ENCODE data around the gene KLHL36.

Gene KLHL36

DNA sequence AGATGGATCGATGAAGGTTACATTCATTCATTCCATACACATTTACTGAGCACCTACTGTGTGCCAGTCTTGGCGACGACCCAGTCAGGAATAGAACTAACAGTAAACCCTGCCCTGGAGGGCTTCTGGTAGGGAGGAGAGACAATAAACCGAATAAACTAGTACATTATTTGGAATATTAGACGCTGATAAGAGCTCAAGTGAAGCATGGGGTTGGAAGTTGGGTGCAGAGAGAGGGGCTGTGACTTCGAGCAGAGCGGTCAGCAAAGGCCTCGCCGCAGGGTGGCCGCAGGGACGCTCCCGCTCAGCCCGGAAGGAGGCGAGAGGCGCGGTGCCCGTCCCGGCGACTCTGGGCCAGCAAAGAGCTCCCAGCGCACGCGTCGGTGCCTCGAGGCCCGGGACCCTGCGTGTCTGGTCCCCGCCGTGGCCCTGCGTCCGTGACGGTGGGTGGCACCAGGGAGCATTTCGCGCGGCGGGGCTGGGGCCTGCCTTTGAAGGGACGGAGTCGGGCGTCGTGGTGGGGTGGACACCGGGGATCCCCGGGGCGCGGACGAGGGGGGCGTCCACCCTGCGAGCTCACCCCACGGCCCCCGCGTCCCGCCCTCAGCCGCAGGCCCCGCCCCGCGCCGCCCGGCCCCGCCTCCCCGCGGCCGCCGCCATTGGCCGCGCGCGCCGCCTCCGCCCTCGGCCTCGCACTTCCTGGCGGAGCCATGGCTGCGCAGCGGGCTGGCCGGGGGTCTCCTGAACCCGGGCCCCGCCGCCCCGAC is at the start of gene KLHL36:
KLHL36 (plus strand) TSS at position 684 of the 767 bp plus-strand sequence. CDS start 2,357 bp downstream, outside the sequence.
- TF ChIP-seq, protein P1, sequence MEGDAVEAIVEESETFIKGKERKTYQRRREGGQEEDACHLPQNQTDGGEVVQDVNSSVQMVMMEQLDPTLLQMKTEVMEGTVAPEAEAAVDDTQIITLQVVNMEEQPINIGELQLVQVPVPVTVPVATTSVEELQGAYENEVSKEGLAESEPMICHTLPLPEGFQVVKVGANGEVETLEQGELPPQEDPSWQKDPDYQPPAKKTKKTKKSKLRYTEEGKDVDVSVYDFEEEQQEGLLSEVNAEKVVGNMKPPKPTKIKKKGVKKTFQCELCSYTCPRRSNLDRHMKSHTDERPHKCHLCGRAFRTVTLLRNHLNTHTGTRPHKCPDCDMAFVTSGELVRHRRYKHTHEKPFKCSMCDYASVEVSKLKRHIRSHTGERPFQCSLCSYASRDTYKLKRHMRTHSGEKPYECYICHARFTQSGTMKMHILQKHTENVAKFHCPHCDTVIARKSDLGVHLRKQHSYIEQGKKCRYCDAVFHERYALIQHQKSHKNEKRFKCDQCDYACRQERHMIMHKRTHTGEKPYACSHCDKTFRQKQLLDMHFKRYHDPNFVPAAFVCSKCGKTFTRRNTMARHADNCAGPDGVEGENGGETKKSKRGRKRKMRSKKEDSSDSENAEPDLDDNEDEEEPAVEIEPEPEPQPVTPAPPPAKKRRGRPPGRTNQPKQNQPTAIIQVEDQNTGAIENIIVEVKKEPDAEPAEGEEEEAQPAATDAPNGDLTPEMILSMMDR (conservative IDR thresholded peaks at IDR 0.05; ENCODE audit: low read depth, low read length), result no peak
- H3K36me3 ChIP-seq (ENCODE audit: insufficient read depth), result no peaks in the 10 kb centered on the region
- H4K20me1 ChIP-seq (ENCODE audit: insufficient read depth), result no peaks in the 10 kb centered on the region
- no peak within 1 kb of the TSS for H3K27ac ChIP-seq
- peaks cover 3% of the 10 kb centered on the region; the same call in 1 of the 2 replicates for H3K27me3 ChIP-seq (ENCODE audit: insufficient read depth, low read depth)
- peak within 1 kb of the TSS; percentile 30; the same call in 1 of the 2 replicates for H3K9ac ChIP-seq
- H3K4me2 ChIP-seq, result peak within 1 kb of the TSS; percentile 92
- H3K79me2 ChIP-seq (ENCODE audit: insufficient read depth, low read depth), result no peaks in the 10 kb centered on the region
- H3K4me3 ChIP-seq (IDR thresholded peaks at IDR 0.05; ENCODE audit: insufficient read depth, low read depth, low read length), result no peak within 1 kb of the TSS
- H3K4me1 ChIP-seq (ENCODE audit: low read depth, poor library complexity, severe bottlenecking), result peaks cover 11% of the 10 kb centered on the region
- H2AFZ ChIP-seq (ENCODE audit: low read depth), result peak within 1 kb of the TSS; percentile 79

- Histone ChIP-seq H3K4me3 (IDR thresholded peaks at IDR 0.05; ENCODE audit: insufficient read depth, low read depth, low read length) (no peak overlapping the region), H3K36me3 (ENCODE audit: insufficient read depth) (no peaks in the 10 kb centered on the region), H3K79me2 (ENCODE audit: insufficient read depth, low read depth) (no peaks in the 10 kb centered on the region), H4K20me1 (ENCODE audit: insufficient read depth) (no peaks in the 10 kb centered on the region), H3K27me3 (ENCODE audit: insufficient read depth, low read depth) (peaks cover 51% of the 10 kb centered on the region), H3K4me2 (no peak overlapping the region), H3K4me1 (ENCODE audit: low read depth, poor library complexity, severe bottlenecking) (no peaks in the 10 kb centered on the region), H3K27ac (no peak overlapping the region), H3K9ac (no peak overlapping the region), H2AFZ (ENCODE audit: low read depth) (no peak overlapping the region)
- TF ChIP-seq, protein P1 (conservative IDR thresholded peaks at IDR 0.05; ENCODE audit: low read depth, low read length), result no peak
Observed at GRCh38 chr16:84599521-84600202, 48.6 kb upstream of the KLHL36 start.

DNA sequence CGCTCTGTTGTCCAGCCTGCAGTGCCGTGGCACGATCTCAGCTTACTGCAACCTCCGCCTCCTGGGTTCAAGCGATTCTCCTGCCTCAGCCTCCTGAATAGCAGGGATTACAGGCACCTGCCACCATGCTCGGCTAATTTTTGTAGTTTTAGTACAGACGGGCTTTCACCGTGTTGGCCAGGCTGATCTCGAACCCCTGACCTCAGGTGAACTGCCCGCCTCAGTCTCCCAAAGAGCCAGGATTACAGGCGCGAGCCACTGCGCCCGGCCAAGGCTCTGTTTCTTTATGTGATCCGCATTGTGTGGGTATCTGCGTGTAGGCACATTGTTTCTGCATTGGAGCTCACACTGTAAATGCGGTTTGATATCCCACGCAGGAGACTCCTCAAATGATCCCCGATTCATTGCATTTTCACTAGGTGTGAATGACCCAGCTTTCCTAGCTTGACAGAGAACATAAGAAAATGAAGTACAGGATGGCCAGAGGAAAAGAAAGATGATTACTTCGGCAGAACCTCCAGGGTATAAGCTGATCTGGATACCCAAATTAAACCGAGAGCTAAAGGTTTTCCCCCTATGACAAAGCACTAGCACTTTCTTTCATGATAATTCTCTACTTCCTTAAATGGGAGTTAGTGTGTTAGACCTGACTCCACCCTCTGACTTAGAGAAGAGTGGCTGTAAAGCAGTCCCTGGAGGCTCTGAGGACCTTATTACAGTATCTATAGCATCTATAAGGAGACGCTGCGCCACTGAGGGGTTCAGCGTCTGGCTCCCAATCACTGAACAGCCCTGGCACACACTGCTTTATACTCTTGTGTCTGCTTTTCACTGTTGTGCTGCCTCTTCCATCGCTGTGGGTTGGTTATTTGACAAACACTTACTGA is 47.7 kb upstream of the KLHL36 start:
- Histone ChIP-seq H3K9ac (no peak overlapping the region), H3K4me3 (IDR thresholded peaks at IDR 0.05; ENCODE audit: insufficient read depth, low read depth, low read length) (no peak overlapping the region), H3K27ac (no peak overlapping the region), H4K20me1 (ENCODE audit: insufficient read depth) (no peaks in the 10 kb centered on the region), H3K36me3 (ENCODE audit: insufficient read depth) (no peaks in the 10 kb centered on the region), H3K79me2 (ENCODE audit: insufficient read depth, low read depth) (no peaks in the 10 kb centered on the region), H3K4me2 (no peak overlapping the region), H3K4me1 (ENCODE audit: low read depth, poor library complexity, severe bottlenecking) (no peaks in the 10 kb centered on the region), H3K27me3 (ENCODE audit: insufficient read depth, low read depth) (peaks cover 51% of the 10 kb centered on the region), H2AFZ (ENCODE audit: low read depth) (no peak overlapping the region)
- TF ChIP-seq, protein P1 (conservative IDR thresholded peaks at IDR 0.05; ENCODE audit: low read depth, low read length), result no peak

DNA sequence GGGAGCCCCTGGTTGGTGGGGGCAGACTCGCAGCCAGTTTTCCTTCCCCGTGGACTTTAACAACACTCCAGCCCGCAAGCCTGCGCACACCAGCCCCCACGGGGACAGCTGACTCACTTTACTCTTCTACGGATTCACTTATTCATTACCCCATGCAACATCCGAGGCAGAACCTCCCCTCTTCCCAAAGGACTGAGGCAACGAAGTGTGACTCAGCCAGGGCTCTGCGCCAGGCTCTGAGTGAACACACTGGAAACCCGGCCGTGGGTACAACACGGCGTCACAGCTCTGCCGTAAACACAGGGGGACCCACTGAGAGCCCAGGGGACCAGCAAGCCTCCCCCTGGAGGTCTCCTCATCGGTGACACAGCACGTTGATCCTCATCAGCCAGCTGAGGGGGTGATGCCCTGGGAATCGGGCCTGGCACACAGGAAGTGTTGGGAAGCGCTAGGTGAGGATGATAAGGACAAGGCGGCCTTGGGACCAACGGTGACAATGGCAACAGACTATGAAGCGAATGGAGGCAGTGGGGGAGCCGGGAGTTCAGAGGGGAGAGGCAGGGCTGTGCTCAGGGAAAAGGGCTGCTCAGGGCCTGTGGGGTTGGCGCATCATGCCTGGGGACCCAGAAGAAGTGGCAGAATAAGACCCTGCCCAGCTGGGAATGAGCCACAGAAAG is 45.0 kb upstream of the KLHL36 start:
- no peaks in the 10 kb centered on the region for H3K79me2 ChIP-seq (ENCODE audit: insufficient read depth, low read depth)
- peaks cover 48% of the 10 kb centered on the region for H3K27me3 ChIP-seq (ENCODE audit: insufficient read depth, low read depth)
- H3K27ac ChIP-seq, result no peak overlapping the region
- H3K9ac ChIP-seq, result no peak overlapping the region
- TF ChIP-seq, protein P1 (conservative IDR thresholded peaks at IDR 0.05; ENCODE audit: low read depth, low read length), result no peak
- no peak overlapping the region for H2AFZ ChIP-seq (ENCODE audit: low read depth)
- no peaks in the 10 kb centered on the region for H3K36me3 ChIP-seq (ENCODE audit: insufficient read depth)
- no peak overlapping the region for H3K4me2 ChIP-seq
- H3K4me1 ChIP-seq (ENCODE audit: low read depth, poor library complexity, severe bottlenecking), result no peaks in the 10 kb centered on the region
- no peaks in the 10 kb centered on the region for H4K20me1 ChIP-seq (ENCODE audit: insufficient read depth)
- no peak overlapping the region for H3K4me3 ChIP-seq (IDR thresholded peaks at IDR 0.05; ENCODE audit: insufficient read depth, low read depth, low read length)
